ENCODE results near the gene GFRA1.

GFRA1 gene

DNA sequence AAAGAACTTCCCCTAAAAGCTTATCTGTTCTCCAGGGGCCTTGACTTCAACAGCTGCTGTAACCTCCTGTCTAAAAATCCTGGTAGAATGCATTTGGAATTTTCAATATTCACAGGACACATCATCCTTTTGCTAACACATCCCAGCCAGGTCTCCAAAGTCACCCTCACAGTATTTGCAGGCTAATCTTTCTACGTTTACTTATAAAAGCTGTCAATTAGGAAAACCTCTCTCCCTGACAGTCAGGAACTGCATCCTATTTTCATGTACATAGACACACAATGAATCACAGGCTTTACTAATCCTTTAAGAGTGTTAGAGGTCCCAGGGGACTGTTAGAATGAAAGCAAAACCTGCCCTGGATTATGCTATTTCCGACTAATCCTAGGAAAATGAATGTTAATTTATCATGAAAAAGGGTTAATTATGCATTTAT lies 102.2 kb downstream of the GFRA1 start:
- H3K4me2 ChIP-seq (ENCODE audit: insufficient read depth, low read length) = no peak overlapping the region
- ATAC-seq (ENCODE audit: insufficient read depth, low read depth) (no peak), DNase-seq (no peak)
- TF ChIP-seq EZH2 (IDR thresholded peaks at IDR 0.05; ENCODE audit: borderline replicate concordance, low read depth, low read length, severe bottlenecking) = no peak
- TF ChIP-seq, protein P1, sequence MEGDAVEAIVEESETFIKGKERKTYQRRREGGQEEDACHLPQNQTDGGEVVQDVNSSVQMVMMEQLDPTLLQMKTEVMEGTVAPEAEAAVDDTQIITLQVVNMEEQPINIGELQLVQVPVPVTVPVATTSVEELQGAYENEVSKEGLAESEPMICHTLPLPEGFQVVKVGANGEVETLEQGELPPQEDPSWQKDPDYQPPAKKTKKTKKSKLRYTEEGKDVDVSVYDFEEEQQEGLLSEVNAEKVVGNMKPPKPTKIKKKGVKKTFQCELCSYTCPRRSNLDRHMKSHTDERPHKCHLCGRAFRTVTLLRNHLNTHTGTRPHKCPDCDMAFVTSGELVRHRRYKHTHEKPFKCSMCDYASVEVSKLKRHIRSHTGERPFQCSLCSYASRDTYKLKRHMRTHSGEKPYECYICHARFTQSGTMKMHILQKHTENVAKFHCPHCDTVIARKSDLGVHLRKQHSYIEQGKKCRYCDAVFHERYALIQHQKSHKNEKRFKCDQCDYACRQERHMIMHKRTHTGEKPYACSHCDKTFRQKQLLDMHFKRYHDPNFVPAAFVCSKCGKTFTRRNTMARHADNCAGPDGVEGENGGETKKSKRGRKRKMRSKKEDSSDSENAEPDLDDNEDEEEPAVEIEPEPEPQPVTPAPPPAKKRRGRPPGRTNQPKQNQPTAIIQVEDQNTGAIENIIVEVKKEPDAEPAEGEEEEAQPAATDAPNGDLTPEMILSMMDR (IDR thresholded peaks at IDR 0.05; ENCODE audit: borderline replicate concordance, extremely low read depth, low read length, poor library complexity, severe bottlenecking) = no peak
- H3K79me2 ChIP-seq (ENCODE audit: insufficient read depth, low read length) = no peaks in the 10 kb centered on the region
- no peak overlapping the region for H3K9ac ChIP-seq (ENCODE audit: low read depth, low read length)
- no peaks in the 10 kb centered on the region for H4K20me1 ChIP-seq (ENCODE audit: insufficient read depth, low read length)
- no peak overlapping the region for H3K27ac ChIP-seq (ENCODE audit: low read length)
- no peak overlapping the region for H3K4me3 ChIP-seq (ENCODE audit: low read depth in 1 of 2, low read length in 2 of 2)
- H3K4me1 ChIP-seq (ENCODE audit: insufficient read depth, low read length) = no peaks in the 10 kb centered on the region
- H3K9me3 ChIP-seq (ENCODE audit: insufficient read depth, low read length, severe bottlenecking) = no peaks in the 10 kb centered on the region
- H3K27me3 ChIP-seq (ENCODE audit: insufficient read depth, low read length, poor library complexity) = no peaks in the 10 kb centered on the region
- no peak overlapping the region for H2AFZ ChIP-seq (ENCODE audit: low read depth, low read length)
- no peaks in the 10 kb centered on the region for H3K36me3 ChIP-seq (ENCODE audit: insufficient read depth, low read length)

DNA sequence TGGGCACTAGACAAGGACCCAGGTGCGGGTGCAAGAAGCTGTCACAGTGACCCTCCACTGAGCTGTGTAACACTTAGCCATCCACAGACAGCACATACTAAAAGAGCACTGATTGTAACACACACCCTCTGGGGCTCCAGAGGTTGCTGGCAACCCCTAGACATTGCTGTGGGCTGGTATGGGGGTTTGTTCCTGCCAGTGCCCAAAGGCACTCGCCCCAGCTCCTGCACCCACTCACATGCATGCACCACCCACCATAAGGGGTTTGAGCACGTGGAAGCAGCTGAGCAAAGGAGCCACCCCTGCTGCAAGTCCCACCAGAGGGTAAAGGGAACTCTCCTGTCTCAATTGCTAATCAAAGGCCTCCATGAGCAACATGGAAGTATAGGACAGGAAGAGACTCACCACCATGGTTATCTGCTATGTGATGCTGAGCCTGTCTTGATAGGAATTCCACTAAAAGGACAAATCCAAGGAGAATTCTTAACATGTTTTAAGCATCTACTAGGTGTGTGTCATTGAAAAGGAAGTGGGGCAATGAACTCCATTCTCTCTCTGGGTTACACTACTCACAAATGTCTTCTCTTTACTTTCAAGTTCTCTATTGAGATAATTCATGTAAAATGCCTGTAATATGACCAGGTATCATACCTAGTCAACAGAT lies 103.1 kb downstream of the GFRA1 start:
- H3K4me3 ChIP-seq (ENCODE audit: low read depth in 1 of 2, low read length in 2 of 2) = no peak overlapping the region
- no peak overlapping the region for H3K27ac ChIP-seq (ENCODE audit: low read length)
- no peaks in the 10 kb centered on the region for H3K4me1 ChIP-seq (ENCODE audit: insufficient read depth, low read length)
- no peak overlapping the region for H3K4me2 ChIP-seq (ENCODE audit: insufficient read depth, low read length)
- no peak overlapping the region for H2AFZ ChIP-seq (ENCODE audit: low read depth, low read length)
- no peaks in the 10 kb centered on the region for H3K27me3 ChIP-seq (ENCODE audit: insufficient read depth, low read length, poor library complexity)
- no peak for ATAC-seq (ENCODE audit: insufficient read depth, low read depth)
- no peaks in the 10 kb centered on the region for H3K36me3 ChIP-seq (ENCODE audit: insufficient read depth, low read length)
- no peak for TF ChIP-seq EZH2 (IDR thresholded peaks at IDR 0.05; ENCODE audit: borderline replicate concordance, low read depth, low read length, severe bottlenecking)
- TF ChIP-seq, protein P1 (IDR thresholded peaks at IDR 0.05; ENCODE audit: borderline replicate concordance, extremely low read depth, low read length, poor library complexity, severe bottlenecking) = no peak
- no peaks in the 10 kb centered on the region for H3K79me2 ChIP-seq (ENCODE audit: insufficient read depth, low read length)
- DNase-seq = no peak
- H3K9me3 ChIP-seq (ENCODE audit: insufficient read depth, low read length, severe bottlenecking) = no peaks in the 10 kb centered on the region
- no peak overlapping the region for H3K9ac ChIP-seq (ENCODE audit: low read depth, low read length)
- no peaks in the 10 kb centered on the region for H4K20me1 ChIP-seq (ENCODE audit: insufficient read depth, low read length)

DNA sequence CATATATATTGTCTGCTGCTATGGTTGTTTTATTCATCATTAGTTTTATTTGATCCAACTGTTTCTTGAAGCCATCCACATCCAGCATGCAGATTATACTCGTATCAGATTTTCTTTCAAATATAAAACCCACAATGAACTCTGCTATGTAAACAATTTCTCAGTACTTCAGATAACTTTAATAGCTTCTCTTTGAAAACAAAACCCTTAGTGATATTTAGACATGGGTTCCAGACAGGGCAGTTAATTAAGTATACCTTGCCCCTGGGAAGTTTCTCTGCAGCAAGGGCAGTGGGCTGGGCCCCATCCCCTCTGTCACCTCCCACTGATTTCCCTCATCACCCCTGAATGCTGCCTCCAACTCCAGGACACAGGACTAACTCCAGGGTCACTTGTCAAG lies 104.3 kb downstream of the GFRA1 start:
- Histone ChIP-seq H3K27ac (ENCODE audit: low read length) (no peak overlapping the region), H3K9ac (ENCODE audit: low read depth, low read length) (no peak overlapping the region), H2AFZ (ENCODE audit: low read depth, low read length) (no peak overlapping the region), H3K79me2 (ENCODE audit: insufficient read depth, low read length) (no peaks in the 10 kb centered on the region), H3K4me3 (ENCODE audit: low read depth in 1 of 2, low read length in 2 of 2) (no peak overlapping the region), H4K20me1 (ENCODE audit: insufficient read depth, low read length) (no peaks in the 10 kb centered on the region), H3K4me2 (ENCODE audit: insufficient read depth, low read length) (no peak overlapping the region), H3K36me3 (ENCODE audit: insufficient read depth, low read length) (no peaks in the 10 kb centered on the region), H3K9me3 (ENCODE audit: insufficient read depth, low read length, severe bottlenecking) (no peaks in the 10 kb centered on the region), H3K27me3 (ENCODE audit: insufficient read depth, low read length, poor library complexity) (no peaks in the 10 kb centered on the region), H3K4me1 (ENCODE audit: insufficient read depth, low read length) (no peaks in the 10 kb centered on the region)
- no peak for ATAC-seq (ENCODE audit: insufficient read depth, low read depth)
- TF ChIP-seq EZH2 (IDR thresholded peaks at IDR 0.05; ENCODE audit: borderline replicate concordance, low read depth, low read length, severe bottlenecking) = no peak
- TF ChIP-seq, protein P1 (IDR thresholded peaks at IDR 0.05; ENCODE audit: borderline replicate concordance, extremely low read depth, low read length, poor library complexity, severe bottlenecking) = no peak
- no peak for DNase-seq
